Activated CD8-positive, alpha-beta memory T cell treated with anti-CD3 and anti-CD28 coated beads for 1 hour (primary cell): ENCODE measurements around the gene RPRD2.
A peak's percentile ranks its signal among the peaks of the same experiment; 100 is the strongest.
"Not testable (repeated sequence)": the region's sequence is repeated elsewhere in the genome, so short reads cannot be mapped to it uniquely, and the experiment has no call there.

Source experiments
- DNase-seq, 2 donors: peaks; one replicate each; pipeline ENCODE4 v3.0.0-alpha.2; 2020; ENCODE audit warnings: low read depth in 1 of 2; ENCODE audit errors: extremely low read depth in 1 of 2

Gene RPRD2

GRCh38 chr1:150363426-150364230 lies at the start of gene RPRD2:
Gene RPRD2 (plus strand): TSS chr1:150364147. CDS start chr1:150364715, 568 bp downstream.
- peak; percentile 94 to 99 for DNase-seq

DNA sequence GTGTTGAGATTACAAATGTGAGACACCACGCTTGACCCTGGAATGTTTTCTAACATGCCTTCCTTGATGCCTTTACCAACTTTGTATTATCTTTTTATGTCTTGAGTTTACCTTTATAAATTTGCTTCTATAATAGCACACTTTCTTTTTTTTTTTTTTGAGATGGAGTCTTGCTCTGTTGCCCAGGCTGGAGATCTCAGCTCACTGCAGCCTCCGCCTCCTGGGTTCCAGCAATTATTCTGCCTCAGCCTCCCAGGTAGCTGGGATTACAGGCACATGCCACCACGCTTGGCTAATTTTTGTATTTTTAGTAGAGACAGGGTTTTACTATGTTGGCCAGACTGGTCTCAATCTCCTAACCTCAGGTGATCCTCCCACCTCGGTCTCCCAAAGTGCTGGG lies 49.3 kb upstream of the RPRD2 start:
- not testable (repeated sequence) for DNase-seq

GRCh38 chr1:150320667-150320978 lies 43.3 kb upstream of the RPRD2 start:
- no peak for DNase-seq

DNA sequence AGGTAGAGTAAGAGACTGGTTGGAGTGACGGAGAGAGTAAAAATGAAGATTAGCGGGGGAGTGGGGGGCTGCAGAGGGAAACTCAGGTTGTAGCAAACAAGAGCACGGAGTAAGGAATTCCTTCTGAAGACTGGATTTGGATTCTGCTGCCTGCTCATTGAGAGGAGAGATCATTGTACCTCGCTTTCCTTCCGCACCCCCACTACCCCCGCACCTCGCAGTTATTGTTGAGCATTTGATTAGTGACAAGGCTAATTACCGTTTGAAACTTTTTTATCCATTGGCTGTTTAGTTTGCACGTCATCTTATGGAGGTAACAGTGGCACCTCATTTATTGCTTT lies 42.2 kb upstream of the RPRD2 start:
- no peak for DNase-seq

DNA sequence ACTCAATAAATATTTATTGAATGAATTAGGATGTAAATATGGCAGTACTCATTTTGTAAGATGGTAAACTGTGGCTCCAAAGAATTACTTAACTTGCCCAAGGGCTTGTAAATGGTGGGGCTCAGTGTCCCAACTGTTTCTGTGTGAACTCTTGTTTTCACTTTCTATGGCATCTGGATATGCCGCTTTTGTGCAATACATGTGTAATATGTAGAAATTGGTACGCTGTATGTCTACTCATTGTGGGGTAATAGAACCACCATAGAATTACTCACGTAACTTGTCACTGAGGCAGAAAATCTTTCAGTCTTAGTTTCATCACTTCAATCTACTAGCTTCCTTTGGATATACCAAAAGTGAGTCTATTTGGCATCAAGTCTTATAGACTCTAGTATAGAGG lies 41.6 kb upstream of the RPRD2 start:
- DNase-seq: no peak

DNA sequence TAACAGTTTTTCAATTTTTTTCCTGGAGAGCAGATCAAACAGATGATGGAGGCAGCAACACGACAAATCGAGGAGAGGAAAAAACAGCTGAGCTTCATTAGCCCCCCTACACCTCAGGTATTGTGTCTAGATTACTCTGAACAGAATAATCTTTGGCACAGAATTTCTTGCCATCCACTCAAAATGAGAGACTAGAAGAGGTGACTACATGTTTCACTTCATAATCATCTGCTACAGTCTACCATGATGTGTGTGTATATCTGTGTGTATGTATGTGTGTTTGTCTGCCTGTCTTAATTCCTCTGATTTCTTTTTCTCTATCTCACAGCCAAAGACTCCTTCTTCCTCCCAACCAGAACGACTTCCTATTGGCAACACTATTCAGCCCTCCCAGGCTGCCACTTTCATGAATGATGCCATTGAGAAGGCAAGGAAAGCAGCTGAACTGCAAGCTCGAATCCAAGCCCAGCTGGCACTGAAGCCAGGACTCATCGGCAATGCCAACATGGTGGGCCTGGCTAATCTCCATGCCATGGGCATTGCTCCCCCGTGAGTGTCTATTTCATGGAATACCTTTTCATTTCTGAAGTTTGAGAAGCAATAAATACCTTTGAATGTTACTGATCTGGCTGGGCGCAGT lies 31.2 kb upstream of the RPRD2 start:
- no peak for DNase-seq

DNA sequence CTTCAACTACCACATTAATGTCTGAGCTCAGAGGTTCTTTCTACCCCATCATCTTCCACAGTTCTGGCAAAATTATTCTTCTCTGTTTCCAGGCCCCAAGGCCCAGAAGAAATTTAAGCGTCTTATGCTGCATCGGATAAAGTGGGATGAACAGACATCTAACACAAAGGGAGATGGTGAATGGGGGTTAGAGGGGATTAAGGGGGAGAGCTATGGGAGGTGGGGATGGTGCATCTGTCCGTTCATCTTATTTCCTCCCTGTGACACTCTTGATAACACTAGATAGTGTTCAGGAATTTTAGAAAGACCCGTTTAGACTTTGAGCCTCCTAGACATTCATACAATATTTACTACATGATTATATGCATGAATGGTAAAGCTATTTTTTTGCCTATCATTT lies 17.6 kb upstream of the RPRD2 start:
- no peak for DNase-seq

- no peak for DNase-seq
These were observed 11.1 kb upstream of the RPRD2 start for GRCh38 chr1:150352866-150353265.

GRCh38 chr1:150362721-150363425 lies 1.1 kb upstream of the RPRD2 start:
- peak in 1 of 2 donors; percentile 11 for DNase-seq

DNA sequence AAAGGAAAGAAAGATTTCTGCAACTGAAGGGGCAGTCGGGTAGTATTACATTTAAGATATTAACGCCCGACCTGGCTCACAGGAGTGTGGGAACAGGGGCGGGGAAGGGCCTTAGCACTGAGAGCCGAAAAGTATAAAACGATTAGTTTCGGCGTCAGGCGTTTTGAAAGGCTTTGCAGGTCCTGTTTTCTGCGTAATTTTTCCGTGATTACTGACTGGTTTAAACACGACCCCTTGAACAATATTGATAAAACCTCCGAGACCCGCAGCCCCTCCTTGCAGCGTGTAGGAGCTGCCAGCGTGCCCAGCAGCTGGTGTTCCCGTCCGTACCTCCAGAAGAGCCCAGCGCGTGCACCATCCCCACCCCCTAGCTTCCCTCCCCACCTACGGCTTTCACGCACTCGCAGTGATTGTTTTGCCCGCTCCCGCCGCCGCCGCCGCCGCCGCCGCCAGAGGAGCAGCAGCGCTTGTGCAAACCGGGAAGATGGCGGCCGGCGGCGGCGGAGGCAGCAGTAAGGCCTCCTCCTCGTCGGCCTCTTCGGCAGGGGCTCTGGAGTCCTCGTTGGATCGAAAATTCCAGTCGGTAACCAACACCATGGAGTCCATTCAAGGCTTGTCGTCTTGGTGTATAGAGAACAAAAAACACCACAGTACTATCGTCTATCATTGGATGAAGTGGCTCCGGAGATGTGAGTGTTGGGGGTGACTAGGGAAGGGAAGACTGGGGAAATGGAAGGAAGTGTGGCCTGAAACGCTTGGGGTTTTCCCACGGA lies 470 bp downstream of the RPRD2 start:
- DNase-seq: peak; percentile 55 to 64

DNA sequence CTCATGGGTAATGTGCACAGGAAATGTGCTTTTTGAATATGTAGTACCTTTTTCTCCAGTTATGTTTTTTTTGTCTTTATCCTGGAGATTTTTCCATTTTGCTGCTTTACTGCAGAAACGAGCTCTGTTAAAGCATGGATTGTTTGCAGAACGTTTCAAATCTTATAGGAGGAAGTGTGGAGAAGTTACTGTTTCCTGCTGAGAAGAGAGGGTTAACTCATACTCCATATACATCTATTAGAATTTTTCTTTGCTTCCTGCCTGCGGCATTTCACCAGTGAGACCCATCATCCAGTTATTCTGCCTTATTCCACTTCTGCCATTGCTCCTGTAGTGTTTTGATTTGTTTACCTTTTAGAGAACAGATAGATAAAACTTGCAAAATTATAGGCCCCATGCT lies 2.0 kb downstream of the RPRD2 start:
- no peak for DNase-seq

- DNase-seq: no peak
These were observed 2.7 kb downstream of the RPRD2 start for GRCh38 chr1:150366416-150367296.

GRCh38 chr1:150371110-150371509 lies 7.2 kb downstream of the RPRD2 start:
- no peak for DNase-seq

- DNase-seq: no peak
These were observed 8.6 kb downstream of the RPRD2 start for GRCh38 chr1:150372580-150372979.

DNA sequence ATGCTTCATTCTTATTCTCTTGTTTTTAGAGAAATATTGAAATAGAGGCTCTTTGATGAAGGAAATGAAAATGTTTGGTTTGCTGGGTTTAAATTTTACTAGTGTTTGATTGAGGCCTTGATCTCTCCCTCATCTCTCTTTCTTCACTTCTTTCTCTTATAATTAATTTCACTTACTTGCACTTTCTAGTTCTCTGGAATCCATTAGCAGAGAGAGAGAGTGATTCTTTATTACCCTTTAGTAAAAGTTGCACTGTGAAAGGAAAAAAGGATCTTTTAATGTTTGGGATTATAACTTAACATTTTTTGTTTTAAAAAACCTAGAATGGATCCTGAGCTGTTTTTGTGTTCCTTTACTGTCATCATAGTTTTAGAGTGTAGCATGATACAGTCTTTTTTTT lies 12.2 kb downstream of the RPRD2 start:
- no peak for DNase-seq

GRCh38 chr1:150383631-150384324 lies 19.8 kb downstream of the RPRD2 start:
- no peak for DNase-seq

DNA sequence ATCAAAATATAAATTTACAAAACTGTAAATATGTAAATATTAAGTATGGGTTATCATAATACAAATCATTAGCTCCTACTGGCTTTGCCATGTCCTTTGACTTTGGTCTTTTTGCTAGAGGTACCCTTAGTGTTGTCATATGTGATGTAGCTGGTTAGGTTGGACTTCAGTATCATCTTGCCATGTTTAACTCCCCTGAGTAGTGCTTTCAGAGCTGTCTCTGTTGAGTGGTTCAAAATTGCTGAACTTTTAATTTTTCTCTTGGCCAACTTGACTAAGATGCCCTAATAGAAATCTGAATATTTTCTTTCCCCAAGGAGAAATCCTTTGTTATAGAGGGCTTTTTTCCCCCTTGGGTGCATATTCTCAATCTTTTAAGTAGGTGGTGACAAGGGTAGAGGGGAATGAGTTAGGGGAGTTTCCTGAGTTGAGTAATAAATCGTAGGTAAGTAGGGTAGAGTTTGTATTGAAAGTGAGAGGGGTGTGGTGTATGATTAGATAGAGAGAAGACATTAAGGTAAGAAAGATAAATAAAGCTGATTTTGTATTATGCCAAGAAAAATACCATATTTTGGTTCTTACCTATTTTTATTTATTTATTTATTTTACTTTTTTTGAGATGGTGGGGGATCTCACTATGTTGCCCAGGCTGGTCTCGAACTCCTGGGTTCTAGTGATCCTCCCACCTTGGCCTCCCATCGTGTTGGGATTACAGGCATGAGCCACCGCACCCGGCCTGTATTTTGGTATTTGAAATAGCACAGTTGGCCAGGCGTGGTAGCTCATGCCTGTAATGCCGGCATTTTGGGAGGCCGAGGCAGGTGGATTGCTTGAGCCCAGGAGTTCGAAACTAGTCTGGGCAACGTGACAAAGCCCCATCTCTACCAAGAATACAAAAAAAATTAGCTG lies 21.8 kb downstream of the RPRD2 start:
- no peak for DNase-seq

- no peak for DNase-seq
These were observed 22.6 kb downstream of the RPRD2 start for GRCh38 chr1:150386592-150386991.

DNA sequence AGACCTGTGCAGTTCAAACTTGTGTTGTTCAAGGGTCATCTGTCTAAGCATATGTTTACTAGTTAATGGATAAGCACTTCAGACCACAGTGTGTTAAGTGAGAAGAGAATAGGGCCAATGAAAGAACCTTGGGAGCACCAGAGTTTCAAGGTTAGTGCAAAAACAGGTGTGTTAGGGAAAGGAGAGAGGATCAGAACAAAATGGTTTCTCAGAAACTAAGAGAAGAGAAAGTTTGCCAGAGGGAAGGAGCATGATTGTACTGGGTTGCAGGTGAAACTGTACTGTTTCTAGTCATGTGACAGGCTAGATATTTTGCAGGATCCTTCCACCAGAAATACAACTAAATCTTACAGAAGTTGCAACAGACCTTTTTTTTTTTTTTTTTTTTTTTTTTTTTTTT lies 23.3 kb downstream of the RPRD2 start:
- no peak for DNase-seq
